GM21717 (cell line): ENCODE data around the gene ZMIZ2.

ENCODE experiments used
- ATAC-seq: cut with Tn5 transposase; IDR thresholded peaks from one replicate; pipeline ENCODE4 v1.9.1; 2021; ENCODE audit warnings: mild to moderate bottlenecking, moderate library complexity; ENCODE audit not compliant: unreplicated experiment

ZMIZ2 gene

GRCh38 chr7:44755698-44756627, 7.3 kb downstream of the ZMIZ2 start:
- no peak for ATAC-seq

DNA sequence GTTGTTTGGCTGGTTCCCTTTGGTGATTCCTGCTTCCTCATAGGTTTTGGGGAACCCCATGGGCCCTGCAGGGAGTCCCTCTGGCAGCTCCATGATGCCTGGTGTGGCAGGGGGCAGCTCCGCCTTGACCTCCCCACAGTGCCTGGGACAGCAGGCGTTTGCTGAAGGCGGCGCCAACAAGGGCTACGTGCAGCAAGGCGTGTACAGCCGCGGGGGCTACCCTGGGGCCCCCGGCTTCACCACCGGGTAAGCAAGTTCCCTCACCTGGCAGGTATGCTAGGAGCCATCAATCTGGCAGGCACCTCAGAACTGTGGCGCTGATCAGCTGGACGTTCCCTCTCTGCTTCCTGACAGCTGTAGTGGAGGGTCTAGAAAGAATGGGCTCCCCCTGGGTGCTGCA, 8.3 kb downstream of the ZMIZ2 start:
- no peak for ATAC-seq

DNA sequence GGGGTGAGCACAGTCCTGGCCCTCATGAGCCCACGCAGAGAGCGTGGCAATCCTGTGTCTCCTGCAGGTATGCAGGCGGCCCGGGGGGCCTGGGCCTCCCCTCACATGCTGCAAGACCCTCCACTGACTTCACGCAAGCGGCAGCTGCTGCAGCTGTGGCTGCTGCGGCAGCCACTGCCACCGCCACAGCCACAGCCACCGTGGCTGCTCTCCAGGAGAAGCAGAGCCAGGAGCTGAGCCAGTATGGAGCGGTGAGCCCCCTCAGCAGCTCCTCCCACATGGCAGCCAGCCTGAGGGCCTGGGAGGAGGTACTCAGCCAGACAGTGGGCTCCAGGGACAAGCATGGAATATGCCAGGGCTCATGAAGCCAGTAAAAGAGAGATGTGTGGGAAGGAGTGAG, 8.7 kb downstream of the ZMIZ2 start:
- no peak for ATAC-seq

DNA sequence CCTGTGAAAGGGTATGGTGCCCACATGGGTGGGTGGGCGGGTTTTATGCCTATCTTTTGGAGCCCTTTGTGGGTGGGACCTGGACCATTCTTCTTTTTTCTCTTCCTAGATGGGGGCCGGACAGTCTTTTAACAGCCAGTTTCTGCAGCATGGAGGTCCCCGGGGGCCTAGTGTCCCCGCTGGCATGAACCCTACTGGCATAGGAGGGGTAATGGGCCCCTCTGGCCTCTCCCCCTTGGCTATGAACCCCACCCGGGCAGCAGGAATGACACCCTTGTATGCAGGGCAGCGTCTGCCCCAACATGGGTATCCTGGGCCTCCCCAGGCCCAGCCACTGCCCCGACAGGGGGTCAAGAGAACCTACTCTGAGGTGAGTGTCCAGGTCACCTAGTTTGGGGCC, 9.1 kb downstream of the ZMIZ2 start:
- no peak for ATAC-seq

DNA sequence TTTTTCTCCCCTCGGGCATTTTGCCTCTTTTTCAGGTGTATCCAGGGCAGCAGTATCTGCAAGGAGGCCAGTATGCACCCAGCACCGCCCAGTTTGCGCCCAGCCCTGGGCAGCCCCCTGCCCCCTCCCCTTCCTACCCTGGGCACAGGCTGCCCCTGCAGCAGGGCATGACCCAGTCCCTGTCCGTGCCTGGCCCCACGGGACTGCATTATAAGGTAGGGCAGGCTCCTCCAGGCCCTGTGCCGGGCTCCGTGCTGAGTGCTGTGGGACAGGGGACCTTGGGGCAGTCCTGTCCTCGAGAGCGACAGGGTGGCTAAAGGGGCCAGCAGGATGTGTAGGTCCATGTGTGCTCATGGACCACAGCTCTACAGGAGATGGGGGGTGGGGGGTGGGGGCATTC, 10.6 kb downstream of the ZMIZ2 start:
- ATAC-seq, result no peak

- no peak for ATAC-seq
Observed at GRCh38 chr7:44760034-44760580, 11.5 kb downstream of the ZMIZ2 start.

DNA sequence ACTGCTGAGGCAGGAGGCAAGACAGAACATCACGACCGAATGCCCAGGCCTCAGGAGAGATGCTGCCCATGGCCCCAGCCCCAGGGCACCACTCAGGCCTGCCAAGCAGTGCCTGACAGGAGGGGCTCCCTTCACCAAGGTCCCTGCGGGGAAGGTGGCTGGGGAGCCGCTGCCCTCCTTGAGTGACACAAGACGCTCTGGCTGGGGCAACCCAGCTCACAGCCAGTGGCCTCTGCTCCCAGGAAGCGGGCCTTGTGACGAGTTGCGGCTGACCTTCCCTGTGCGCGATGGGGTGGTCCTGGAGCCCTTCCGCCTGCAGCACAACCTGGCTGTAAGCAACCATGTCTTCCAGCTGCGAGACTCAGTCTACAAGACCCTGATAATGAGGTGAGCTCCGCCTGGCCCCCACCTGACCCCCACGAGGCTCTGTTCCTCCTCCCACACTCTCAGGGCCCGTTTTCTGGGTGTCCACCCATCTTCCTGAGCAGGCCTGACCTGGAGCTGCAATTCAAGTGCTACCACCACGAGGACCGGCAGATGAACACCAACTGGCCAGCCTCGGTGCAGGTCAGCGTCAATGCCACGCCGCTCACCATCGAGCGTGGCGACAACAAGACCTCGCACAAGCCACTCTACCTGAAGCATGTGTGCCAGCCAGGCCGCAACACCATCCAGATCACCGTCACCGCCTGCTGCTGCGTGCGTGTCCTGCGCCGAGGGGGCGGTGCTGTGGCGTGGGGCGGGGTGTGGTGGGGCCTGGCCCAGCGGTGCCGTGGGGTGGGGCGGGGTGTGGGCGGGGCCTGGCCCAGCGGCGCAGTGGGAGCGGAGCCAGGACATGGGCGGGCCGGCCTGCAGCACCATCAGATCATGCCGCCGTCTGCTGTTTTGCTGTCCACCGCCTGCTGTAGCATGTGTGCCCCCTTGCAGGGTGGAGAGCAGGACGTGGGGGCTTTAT, 12.8 kb downstream of the ZMIZ2 start:
- ATAC-seq, result no peak

DNA sequence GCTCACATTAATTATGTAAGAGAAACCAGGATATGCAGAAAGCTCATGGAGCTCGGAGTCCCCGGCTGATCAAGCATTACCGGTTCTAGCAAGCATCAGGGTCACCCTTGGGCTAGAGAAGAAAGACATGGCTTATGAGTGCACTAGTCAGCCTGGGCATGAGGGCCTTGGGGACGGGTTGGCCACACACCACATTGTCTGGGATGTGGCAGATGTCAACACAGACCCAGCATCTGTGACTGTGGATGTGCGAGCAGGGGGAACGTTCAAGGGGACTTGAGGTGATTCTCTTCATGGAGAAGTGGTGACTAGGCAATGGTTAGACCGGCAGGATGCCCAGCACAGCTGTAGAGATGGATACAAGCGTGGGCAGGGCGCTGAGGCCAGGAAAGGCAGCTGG, 13.7 kb downstream of the ZMIZ2 start:
- no peak for ATAC-seq

DNA sequence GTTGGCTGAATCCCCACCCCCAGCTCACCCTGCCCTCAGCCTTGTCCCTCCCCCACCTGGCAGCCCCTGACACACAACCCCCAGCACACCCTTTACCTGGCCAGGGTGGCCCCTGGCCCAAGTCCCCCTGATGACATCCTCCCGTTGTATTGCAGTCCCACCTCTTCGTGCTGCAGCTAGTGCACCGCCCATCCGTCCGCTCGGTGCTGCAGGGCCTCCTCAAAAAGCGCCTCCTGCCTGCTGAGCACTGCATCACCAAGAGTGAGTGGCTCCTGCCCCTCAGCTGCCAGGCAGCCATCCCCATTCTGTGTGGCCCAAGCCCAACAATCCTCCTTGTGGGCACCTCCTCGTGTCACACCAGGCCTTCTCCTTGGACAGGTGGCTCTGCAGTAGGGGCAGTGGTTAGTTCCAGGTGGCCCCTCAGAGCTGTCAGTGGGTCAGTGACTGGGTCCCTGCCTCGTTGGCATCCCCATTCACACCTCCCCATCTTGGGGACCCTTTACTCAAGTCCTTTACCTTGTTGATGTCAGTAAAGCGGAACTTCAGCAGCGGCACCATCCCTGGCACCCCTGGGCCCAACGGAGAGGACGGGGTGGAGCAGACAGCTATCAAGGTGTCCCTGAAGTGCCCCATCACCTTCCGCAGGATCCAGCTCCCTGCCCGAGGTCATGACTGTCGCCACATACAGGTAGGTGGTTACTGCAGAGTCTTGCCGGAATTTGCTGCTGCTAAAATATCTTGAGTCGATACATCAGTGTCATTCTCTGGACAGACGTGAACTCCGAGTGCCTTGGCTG, 14.3 kb downstream of the ZMIZ2 start:
- no peak for ATAC-seq

- ATAC-seq, result no peak
Observed at GRCh38 chr7:44764081-44764480, 15.4 kb downstream of the ZMIZ2 start.

GRCh38 chr7:44764665-44765578, 16.3 kb downstream of the ZMIZ2 start:
- ATAC-seq, result no peak

GRCh38 chr7:44765579-44766415, 17.1 kb downstream of the ZMIZ2 start:
- ATAC-seq, result no peak

DNA sequence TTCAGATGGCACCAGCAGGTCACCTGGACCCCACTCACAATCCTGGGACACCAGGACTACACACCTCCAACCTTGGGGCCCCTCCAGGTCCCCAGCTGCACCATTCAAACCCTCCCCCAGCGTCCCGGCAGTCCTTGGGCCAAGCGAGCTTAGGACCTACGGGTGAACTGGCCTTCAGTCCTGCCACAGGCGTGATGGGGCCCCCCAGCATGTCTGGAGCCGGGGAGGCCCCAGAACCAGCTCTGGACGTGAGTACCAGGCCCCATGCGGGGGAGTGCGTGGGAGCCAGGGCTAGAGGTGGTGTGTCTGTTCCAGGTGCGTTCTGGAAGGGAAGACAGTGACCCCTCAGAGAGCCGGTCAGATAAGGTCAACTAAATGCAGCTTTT, 17.8 kb downstream of the ZMIZ2 start:
- ATAC-seq, result no peak

DNA sequence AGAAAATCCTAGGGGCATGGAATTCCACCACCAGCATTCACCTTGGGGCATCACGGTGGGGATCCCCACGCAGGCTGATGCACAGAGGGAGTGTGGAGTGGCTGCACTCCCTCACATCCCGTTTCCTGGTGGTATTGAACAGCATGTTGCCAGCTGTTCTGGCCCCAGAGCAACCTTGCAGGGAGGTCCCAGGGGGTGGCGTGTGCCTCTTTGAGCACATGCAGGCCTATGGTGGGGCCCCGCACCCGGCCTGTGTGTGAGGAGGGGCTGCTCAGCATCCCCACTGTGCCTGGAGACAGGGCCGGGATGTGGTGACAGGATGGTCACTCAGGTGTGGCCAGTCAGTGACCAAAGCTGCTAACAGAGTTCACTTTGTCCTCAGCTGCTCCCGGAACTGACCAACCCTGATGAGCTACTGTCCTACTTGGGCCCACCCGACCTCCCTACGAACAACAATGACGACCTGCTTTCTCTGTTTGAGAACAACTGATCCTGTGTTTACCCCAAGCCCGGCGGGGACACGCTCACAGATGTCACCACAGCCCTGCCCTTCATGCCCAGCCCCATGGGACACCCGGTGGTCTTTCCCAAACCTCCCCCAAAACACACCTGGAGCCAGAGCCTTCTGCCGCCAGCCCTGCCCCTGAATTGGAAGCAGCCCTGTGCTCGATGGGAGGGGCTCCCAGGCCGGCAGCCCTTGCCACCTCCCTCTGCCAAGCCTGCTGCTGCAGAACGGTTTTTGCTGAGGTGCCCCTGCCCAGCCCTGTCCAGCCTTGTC, 18.7 kb downstream of the ZMIZ2 start:
- ATAC-seq, result no peak

DNA sequence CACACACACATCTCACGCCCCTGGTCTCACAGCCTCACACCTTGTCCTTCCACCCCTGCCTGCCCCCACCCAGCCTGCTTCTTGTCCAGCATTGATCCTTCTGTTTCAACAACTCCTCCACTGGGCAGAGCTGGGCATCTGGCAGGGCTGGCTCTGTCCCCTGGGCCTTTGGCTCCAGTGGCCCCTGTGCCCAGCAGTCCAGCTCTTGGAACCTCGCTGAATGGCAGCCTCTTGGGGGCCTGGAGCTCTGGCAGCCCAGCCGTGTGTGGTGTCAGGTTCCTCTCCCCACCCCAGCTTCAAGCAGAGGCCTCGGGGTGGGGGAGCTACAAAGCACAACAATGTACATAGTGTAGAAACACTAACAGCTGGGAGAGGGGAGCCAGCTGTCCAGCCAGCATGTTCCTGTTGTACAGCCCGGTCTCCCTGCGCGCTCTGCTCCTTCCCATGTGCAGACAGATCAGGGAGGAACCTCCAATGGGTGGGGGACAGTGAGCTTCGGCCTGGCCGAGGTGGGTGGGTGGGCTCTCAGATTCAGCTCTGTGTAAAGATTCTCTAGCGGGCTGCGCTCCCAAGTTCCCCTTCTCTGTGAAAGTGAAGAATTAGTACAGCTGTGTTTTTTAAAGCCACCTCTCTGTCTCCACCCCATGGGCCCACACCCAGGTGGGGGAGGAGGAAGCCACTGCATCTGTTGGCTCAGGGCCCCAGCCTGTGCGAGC, 19.4 kb downstream of the ZMIZ2 start:
- ATAC-seq, result no peak

DNA sequence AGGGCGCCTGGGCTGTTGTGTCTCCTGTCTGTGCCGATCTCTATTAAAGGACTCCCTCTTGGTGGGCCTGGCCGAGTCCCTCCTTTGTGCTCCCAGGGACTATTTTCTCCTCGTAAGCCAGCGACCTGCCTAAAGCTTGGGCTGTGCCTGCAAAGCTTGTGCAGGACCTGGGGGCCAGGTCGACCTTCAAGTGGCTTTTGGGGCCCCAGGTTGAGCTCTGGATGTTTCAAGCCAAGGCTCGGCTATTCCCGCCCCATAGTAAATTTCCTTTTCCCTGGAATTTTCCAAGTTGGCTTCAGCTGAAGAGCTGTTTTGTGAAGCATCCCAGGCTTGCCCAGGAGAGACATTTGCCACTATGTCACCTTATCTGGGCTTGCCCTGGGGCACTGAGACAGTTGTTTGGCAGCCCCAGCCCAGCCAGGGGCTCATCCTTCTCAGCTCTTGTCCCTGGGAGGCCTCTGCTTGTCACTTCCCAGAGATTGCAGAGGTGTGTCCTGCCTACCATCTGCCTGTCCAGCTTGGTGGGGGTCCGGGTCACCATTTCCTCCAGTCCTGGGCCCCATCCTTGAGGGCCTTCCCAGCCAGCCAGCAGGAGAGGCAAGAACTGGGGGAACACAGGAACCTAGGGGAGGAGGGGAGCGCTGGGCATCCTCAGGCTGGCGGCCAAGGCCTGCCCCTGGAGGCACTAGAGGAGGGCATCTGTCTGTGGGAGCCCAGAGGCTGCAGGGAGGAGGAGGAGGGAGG, 20.2 kb downstream of the ZMIZ2 start:
- ATAC-seq, result no peak

DNA sequence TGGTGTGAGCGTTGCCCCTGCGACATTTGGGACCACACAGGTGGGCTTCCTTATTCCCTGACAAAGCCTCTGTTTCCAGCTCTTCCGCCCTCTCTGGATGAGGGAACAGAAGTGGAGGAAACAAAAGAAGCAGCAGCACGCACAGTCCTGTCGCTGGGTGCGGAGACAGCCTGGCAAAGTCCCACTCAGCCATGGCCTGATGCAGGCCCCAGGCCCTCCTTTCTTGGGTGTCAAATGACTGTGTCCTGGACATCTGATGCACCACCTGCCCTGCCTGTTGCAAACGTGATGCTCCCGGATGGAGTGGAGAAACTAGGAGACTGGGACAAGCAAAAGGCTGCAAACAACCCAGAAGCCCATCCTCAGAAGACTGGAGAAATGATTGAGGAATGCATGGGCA, 20.7 kb downstream of the ZMIZ2 start:
- no peak for ATAC-seq
